K562 (cell line): ENCODE results near the gene PCDHGA12.

ENCODE experiments used
- JUNB ChIP-seq: fragments of 450-650 bp; formaldehyde crosslinking; conservative IDR thresholded peaks from 2 replicates; pipeline ENCODE4 v1.4.0; 2020; ENCODE audit warnings: mild to moderate bottlenecking
- NBN ChIP-seq: fragments of 450-650 bp; IDR thresholded peaks from 2 replicates; pipeline ENCODE4 v1.6.1; 2016; ENCODE audit warnings: low read depth, mild to moderate bottlenecking
- POLR2A ChIP-seq: fragments of 450-650 bp; conservative IDR thresholded peaks from 2 replicates; pipeline ENCODE4 v1.6.1; 2016
- POLR2AphosphoS5 ChIP-seq: IDR thresholded peaks from 2 replicates; pipeline ENCODE4 v1.6.1; 2011; ENCODE audit warnings: mild to moderate bottlenecking, low read depth, low read length, moderate library complexity; ENCODE audit not compliant: control insufficient read depth, insufficient read depth
- PTTG1 ChIP-seq: fragments of 450-650 bp; IDR thresholded peaks from 2 replicates; pipeline ENCODE4 v1.6.1; 2016; ENCODE audit warnings: low read depth, mild to moderate bottlenecking, missing genetic modification characterization, missing compliant biosample characterization
- RBM22 ChIP-seq: fragments of 200-400 bp; formaldehyde crosslinking; IDR thresholded peaks from 2 replicates; pipeline ENCODE4 v1.6.1; 2018; ENCODE audit warnings: low read length, low read depth; ENCODE audit not compliant: poor library complexity, severe bottlenecking
- SMARCE1 ChIP-seq: fragments of 450-650 bp; IDR thresholded peaks from 2 replicates; pipeline ENCODE4 v1.7.1; 2016; ENCODE audit warnings: mild to moderate bottlenecking
- SP2 ChIP-seq: IDR thresholded peaks from 2 replicates; pipeline ENCODE4 v1.6.1; 2011; ENCODE audit warnings: mild to moderate bottlenecking, low read depth, low read length, moderate library complexity; ENCODE audit not compliant: poor library complexity, severe bottlenecking; ENCODE audit errors: extremely low read depth
- XRCC3 ChIP-seq: fragments of 450-650 bp; IDR thresholded peaks from 2 replicates; pipeline ENCODE4 v1.6.1; 2017; ENCODE audit warnings: mild to moderate bottlenecking, moderate library complexity
- ZNF518B ChIP-seq: fragments of 250-450 bp; sonication (Bioruptor Pico); IDR thresholded peaks from 2 replicates; pipeline ENCODE4 v1.5.0; 2021; ENCODE audit warnings: mild to moderate bottlenecking, moderate library complexity
- ZNF778 ChIP-seq: fragments of 450-650 bp; formaldehyde crosslinking; IDR thresholded peaks from 2 replicates; pipeline ENCODE4 v1.4.0; 2020; ENCODE audit warnings: mild to moderate bottlenecking, moderate library complexity
- TF ChIP-seq, protein P1 (sequence below), 3 experiments: IDR thresholded peaks in 2 of 3; conservative IDR thresholded peaks in 1 of 3; 2 replicates each; pipeline ENCODE4 v1.5.1; 2011 to 2012; ENCODE audit warnings: low read length in 3 of 3, mild to moderate bottlenecking in 3 of 3, control low read depth in 2 of 3, improper control_type of control experiment in 1 of 3, inconsistent platforms in 1 of 3, low read depth in 1 of 3, mixed read lengths in 1 of 3, moderate library complexity in 1 of 3; ENCODE audit not compliant: insufficient read depth in 2 of 3
- TF ChIP-seq, protein P2 (sequence below): fragments of 450-650 bp; IDR thresholded peaks from 2 replicates; pipeline ENCODE4 v1.6.1; 2016

DNA sequence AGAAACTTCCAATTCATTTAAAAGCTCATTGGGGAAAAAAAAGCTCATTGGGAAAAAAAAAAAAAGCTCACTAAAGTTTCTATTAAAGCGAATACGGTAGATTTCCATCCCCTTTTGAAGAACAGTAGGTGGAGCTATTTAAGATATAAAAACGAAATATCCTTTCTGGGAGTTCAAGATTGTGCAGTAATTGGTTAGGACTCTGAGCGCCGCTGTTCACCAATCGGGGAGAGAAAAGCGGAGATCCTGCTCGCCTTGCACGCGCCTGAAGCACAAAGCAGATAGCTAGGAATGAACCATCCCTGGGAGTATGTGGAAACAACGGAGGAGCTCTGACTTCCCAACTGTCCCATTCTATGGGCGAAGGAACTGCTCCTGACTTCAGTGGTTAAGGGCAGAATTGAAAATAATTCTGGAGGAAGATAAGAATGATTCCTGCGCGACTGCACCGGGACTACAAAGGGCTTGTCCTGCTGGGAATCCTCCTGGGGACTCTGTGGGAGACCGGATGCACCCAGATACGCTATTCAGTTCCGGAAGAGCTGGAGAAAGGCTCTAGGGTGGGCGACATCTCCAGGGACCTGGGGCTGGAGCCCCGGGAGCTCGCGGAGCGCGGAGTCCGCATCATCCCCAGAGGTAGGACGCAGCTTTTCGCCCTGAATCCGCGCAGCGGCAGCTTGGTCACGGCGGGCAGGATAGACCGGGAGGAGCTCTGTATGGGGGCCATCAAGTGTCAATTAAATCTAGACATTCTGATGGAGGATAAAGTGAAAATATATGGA lies at the start of gene PCDHGA12:
- no peak for TF ChIP-seq SMARCE1
- TF ChIP-seq ZNF778 (CRISPR knock-in tag), result no peak
- TF ChIP-seq POLR2A, result no peak
- TF ChIP-seq, protein P1, sequence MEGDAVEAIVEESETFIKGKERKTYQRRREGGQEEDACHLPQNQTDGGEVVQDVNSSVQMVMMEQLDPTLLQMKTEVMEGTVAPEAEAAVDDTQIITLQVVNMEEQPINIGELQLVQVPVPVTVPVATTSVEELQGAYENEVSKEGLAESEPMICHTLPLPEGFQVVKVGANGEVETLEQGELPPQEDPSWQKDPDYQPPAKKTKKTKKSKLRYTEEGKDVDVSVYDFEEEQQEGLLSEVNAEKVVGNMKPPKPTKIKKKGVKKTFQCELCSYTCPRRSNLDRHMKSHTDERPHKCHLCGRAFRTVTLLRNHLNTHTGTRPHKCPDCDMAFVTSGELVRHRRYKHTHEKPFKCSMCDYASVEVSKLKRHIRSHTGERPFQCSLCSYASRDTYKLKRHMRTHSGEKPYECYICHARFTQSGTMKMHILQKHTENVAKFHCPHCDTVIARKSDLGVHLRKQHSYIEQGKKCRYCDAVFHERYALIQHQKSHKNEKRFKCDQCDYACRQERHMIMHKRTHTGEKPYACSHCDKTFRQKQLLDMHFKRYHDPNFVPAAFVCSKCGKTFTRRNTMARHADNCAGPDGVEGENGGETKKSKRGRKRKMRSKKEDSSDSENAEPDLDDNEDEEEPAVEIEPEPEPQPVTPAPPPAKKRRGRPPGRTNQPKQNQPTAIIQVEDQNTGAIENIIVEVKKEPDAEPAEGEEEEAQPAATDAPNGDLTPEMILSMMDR (IDR thresholded peaks at IDR 0.05 in 2 of 3, conservative IDR thresholded peaks at IDR 0.05 in 1 of 3; ENCODE audit: insufficient read depth in 2 of 3, low read depth in 1 of 3, low read length in 3 of 3), result peak; percentile 53 to 85 (median 72)
- no peak for TF ChIP-seq ZNF518B (CRISPR knock-in tag)
- TF ChIP-seq SP2, result no peak
- no peak for TF ChIP-seq PTTG1 (tag)
- TF ChIP-seq POLR2AphosphoS5, result no peak
- TF ChIP-seq JUNB, result no peak
- TF ChIP-seq RBM22, result no peak
- no peak for TF ChIP-seq NBN
- TF ChIP-seq, protein P2, sequence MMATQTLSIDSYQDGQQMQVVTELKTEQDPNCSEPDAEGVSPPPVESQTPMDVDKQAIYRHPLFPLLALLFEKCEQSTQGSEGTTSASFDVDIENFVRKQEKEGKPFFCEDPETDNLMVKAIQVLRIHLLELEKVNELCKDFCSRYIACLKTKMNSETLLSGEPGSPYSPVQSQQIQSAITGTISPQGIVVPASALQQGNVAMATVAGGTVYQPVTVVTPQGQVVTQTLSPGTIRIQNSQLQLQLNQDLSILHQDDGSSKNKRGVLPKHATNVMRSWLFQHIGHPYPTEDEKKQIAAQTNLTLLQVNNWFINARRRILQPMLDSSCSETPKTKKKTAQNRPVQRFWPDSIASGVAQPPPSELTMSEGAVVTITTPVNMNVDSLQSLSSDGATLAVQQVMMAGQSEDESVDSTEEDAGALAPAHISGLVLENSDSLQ, result no peak
- TF ChIP-seq XRCC3, result no peak
